Breast epithelium (tissue), 4 donors: ENCODE data around the gene MMP7. TPM values are rescaled to one million over a fixed set of nuclear protein-coding genes. Genes with fewer than 3 reads are reported as not detected.

Source experiments
- DNase-seq, 2 donors: peaks; one replicate each; pipeline ENCODE4 v3.0.0-alpha.2; 2019; ENCODE audit warnings: low spot score in 2 of 2
- H3K27ac ChIP-seq, 2 donors: fragments of 200-600 bp; sonication (generic) in 1 of 2; one replicate each; pipeline ENCODE4 v1.5.1; 2016 to 2019; ENCODE audit warnings: mild to moderate bottlenecking in 1 of 2
- H3K27me3 ChIP-seq, 2 donors: fragments of 200-600 bp; sonication (generic) in 1 of 2; one replicate each; pipeline versions ENCODE4 v1.5.1 to v1.6.0; 2017 to 2019; ENCODE audit warnings: control low read depth in 1 of 2, mild to moderate bottlenecking in 1 of 2
- H3K36me3 ChIP-seq: fragments of 200-600 bp; one replicate; pipeline ENCODE4 v1.5.1; 2019
- H3K4me1 ChIP-seq, 2 donors: fragments of 200-600 bp; sonication (generic); one replicate each; pipeline ENCODE4 v1.5.1; 2016 to 2019; ENCODE audit warnings: control low read depth in 1 of 2
- H3K4me3 ChIP-seq, 3 donors: fragments of 200-600 bp; sonication (generic); 1 replicate in 2 of 3; 2 replicates in 1 of 3; pipeline ENCODE4 v1.5.1; 2016 to 2019; ENCODE audit warnings: mild to moderate bottlenecking in 3 of 3, moderate library complexity in 2 of 3
- H3K9me3 ChIP-seq, 2 donors: fragments of 200-600 bp; sonication (generic) in 1 of 2; one replicate each; pipeline ENCODE4 v1.5.1; 2016 to 2019; ENCODE audit warnings: control low read depth in 1 of 2
- POLR2A ChIP-seq: fragments of 450-650 bp; IDR thresholded peaks from one replicate; pipeline ENCODE4 v1.6.1; 2016; ENCODE audit warnings: antibody characterized with exemption, mild to moderate bottlenecking, moderate library complexity
- POLR2AphosphoS5 ChIP-seq, 3 donors: sonication (generic); formaldehyde crosslinking; IDR thresholded peaks; one replicate each; pipeline ENCODE4 v1.6.1; 2017; ENCODE audit warnings: antibody characterized with exemption in 3 of 3
- intact Hi-C: fragments of 100-400 bp; cut with DNase I; formaldehyde crosslinking; loops from one replicate; pipeline ENCODE4 v1.15.1; 2023; ENCODE audit warnings: low total_unique reads
- total RNA-seq, 3 donors: library from RNA; depleted of rRNA; stranded (reverse); fragments of >200 nt; gene quantifications; one replicate each; pipeline ENCODE4 v1.1.0, GENCODE V29; 2016
- TF ChIP-seq, protein P1 (sequence below), 3 donors: fragments of 450-650 bp; IDR thresholded peaks; one replicate each; pipeline ENCODE4 v1.5.1; 2016 to 2017; ENCODE audit warnings: antibody characterized with exemption in 3 of 3, mild to moderate bottlenecking in 3 of 3, moderate library complexity in 3 of 3

The MMP7 gene
- total RNA-seq, 3 donors from 2014 or later: 2.1 to 1,213 (median 247) TPM

DNA sequence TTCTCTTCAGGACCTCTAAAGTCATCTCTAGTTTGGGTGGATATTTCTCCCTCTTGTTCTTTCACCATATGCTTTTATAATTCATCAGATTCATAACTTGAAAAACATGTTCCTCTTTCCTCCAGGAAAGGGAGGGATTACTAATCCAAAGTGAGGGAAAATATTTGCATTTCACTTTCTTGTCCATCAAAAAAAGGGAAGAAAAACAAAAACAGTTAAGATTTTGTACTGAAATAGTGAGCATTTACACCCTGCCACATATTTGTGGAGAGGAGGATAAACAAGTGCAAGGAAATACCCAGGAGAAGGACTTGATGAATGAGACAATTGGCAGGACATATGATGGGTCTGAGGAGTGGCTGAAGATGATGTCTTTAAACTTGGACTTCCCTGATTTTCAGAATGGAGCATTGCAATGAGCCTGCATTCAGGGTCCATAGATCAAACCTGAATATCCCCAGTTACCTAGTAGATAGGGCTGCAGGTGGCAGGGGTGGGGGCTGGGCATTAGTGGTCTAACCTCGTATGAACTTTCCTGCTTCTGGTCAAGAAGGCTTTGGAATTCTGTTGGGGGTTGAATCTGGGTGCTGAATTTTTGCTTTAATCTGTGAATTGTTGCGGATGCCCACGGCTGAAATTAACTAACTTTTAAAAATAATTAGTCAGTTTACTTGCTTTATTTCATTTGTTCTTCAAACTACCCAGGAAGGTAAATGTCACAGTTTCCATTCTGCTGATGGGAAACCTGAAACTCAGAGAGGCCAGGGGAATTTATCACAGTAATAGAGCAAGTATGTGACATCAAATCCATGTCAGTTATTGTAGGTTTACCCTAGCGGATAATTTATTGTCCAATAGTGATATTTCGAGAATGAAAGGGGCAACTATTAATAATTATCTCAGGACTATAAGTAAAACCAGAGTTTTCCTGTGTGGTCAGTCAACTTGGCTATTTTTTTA lies 41.1 kb downstream of the MMP7 start:
- H3K4me1 ChIP-seq: peaks cover 0 to 2% of the 10 kb centered on the region in 2 donors
- intact Hi-C loops: loop anchor here (10.0 kb wide), 1 partner anchor 1245 kb away; no protein-coding TSS in a partner anchor
- H3K4me3 ChIP-seq: no peak overlapping the region
- no peaks in the 10 kb centered on the region for H3K36me3 ChIP-seq
- no peak for TF ChIP-seq POLR2AphosphoS5 (IDR thresholded peaks at IDR 0.05)
- no peak for TF ChIP-seq POLR2A
- TF ChIP-seq, protein P1, sequence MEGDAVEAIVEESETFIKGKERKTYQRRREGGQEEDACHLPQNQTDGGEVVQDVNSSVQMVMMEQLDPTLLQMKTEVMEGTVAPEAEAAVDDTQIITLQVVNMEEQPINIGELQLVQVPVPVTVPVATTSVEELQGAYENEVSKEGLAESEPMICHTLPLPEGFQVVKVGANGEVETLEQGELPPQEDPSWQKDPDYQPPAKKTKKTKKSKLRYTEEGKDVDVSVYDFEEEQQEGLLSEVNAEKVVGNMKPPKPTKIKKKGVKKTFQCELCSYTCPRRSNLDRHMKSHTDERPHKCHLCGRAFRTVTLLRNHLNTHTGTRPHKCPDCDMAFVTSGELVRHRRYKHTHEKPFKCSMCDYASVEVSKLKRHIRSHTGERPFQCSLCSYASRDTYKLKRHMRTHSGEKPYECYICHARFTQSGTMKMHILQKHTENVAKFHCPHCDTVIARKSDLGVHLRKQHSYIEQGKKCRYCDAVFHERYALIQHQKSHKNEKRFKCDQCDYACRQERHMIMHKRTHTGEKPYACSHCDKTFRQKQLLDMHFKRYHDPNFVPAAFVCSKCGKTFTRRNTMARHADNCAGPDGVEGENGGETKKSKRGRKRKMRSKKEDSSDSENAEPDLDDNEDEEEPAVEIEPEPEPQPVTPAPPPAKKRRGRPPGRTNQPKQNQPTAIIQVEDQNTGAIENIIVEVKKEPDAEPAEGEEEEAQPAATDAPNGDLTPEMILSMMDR (IDR thresholded peaks at IDR 0.05): no peak
- no peak for DNase-seq
- no peaks in the 10 kb centered on the region for H3K9me3 ChIP-seq
- H3K27ac ChIP-seq: no peak overlapping the region
- H3K27me3 ChIP-seq: no peaks in the 10 kb centered on the region

DNA sequence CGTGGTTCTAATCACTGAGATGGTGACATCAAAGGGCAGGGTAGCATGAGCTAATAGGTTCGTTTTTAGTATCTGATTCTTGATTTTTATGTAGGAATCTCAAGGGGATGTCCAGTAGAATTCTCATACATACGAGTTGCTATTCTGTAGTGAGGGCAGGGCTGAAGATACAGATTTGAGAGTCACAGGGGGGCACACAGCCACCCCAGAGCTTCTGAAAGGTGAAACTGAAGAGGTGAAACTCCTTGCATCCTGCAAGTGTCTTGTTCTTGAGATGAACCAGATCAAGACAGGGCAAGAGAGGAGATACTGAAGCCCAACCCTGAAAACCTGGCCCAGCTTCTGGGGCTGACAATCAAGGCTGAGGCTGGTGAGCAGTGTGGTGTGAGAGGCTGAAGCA lies 42.3 kb downstream of the MMP7 start:
- DNase-seq: no peak
- Histone ChIP-seq H3K36me3 (no peaks in the 10 kb centered on the region), H3K27me3 (no peaks in the 10 kb centered on the region), H3K9me3 (no peaks in the 10 kb centered on the region), H3K27ac (no peak overlapping the region), H3K4me1 (no peaks in the 10 kb centered on the region), H3K4me3 (no peak overlapping the region)
- intact Hi-C loops: no loop called here
- no peak for TF ChIP-seq POLR2A
- TF ChIP-seq, protein P1 (IDR thresholded peaks at IDR 0.05): no peak
- no peak for TF ChIP-seq POLR2AphosphoS5 (IDR thresholded peaks at IDR 0.05)

DNA sequence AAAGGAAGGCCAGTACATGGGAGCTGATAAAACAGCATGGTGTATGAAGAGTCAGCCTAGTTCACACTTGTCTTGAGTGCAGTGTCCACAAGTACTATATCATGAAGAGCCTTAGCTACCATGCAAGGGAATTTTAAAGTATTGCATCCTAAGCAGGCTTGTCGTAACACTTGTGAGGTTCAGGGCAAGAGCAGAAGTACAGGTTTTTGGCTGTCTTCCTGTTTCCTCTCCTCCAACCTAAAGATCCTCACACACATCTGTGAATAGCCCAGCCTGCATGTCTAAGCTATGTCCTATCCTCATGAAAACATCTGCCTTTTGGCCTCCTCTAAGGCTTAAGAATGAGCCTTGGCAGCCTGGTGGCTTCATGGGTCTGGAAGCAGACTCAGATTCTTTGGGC lies 43.3 kb downstream of the MMP7 start:
- Histone ChIP-seq H3K36me3 (no peaks in the 10 kb centered on the region), H3K4me1 (no peaks in the 10 kb centered on the region), H3K9me3 (no peaks in the 10 kb centered on the region), H3K27ac (no peak overlapping the region), H3K27me3 (no peaks in the 10 kb centered on the region), H3K4me3 (no peak overlapping the region)
- DNase-seq: no peak
- intact Hi-C loops: no loop called here
- TF ChIP-seq POLR2A: no peak
- TF ChIP-seq, protein P1 (IDR thresholded peaks at IDR 0.05): no peak
- no peak for TF ChIP-seq POLR2AphosphoS5 (IDR thresholded peaks at IDR 0.05)

DNA sequence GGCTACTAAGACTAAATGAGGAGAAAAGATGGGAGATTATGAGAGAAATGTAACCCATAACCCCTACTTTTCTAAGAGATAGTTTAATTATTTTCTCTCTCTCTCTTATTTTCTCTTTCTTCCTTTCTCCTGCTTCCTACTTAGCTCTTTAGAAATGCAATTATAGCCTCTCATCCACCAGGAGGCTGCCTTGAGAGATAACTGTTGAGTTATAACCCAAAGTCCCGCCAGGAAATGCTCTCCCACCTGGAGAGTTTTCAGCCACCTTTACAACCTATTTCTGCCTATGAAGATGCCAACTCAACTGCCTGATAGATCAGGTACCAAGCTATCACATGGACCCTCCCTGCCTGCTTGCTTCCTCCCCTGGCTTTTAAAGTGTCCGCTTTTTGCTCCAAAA lies 44.0 kb downstream of the MMP7 start:
- H3K4me3 ChIP-seq: no peak overlapping the region
- H3K27me3 ChIP-seq: no peaks in the 10 kb centered on the region
- H3K27ac ChIP-seq: no peak overlapping the region
- no peak for DNase-seq
- no peaks in the 10 kb centered on the region for H3K4me1 ChIP-seq
- H3K36me3 ChIP-seq: no peaks in the 10 kb centered on the region
- TF ChIP-seq, protein P1 (IDR thresholded peaks at IDR 0.05): no peak
- TF ChIP-seq POLR2AphosphoS5 (IDR thresholded peaks at IDR 0.05) (no peak), POLR2A (no peak)
- intact Hi-C loops: no loop called here
- no peaks in the 10 kb centered on the region for H3K9me3 ChIP-seq

DNA sequence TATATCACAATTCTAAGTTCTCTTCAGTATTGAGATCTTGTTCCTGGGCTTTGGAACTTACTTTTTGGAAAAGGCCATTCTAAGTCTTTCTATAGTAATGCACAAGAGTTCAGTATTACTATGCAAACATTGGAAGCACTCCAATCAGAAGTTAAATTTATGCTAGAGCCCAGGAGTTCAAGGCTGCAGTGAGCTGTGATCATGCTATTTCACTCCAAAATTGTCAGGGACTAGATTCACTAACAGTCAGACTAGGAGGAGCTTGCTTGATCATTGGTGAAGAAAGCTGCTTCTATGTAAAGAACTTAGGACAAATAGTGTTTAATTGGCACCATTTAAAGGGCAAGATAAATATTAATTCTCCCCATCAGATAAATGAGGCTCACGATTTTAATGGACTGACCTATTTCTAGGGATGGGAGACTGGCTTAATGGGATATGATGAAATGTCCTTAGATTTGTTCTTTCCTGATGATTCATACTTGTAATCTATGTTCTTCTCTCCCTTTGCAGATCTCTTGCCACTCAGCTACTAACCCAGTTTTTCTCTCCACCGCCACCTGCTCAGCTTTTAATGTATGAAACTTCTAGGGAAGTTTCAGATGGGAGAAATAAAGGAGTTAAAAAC lies 45.3 kb downstream of the MMP7 start:
- no peaks in the 10 kb centered on the region for H3K9me3 ChIP-seq
- no peak for DNase-seq
- no peaks in the 10 kb centered on the region for H3K27me3 ChIP-seq
- no peak overlapping the region for H3K4me3 ChIP-seq
- intact Hi-C loops: no loop called here
- TF ChIP-seq POLR2A: no peak
- no peak for TF ChIP-seq POLR2AphosphoS5 (IDR thresholded peaks at IDR 0.05)
- TF ChIP-seq, protein P1 (IDR thresholded peaks at IDR 0.05): no peak
- H3K4me1 ChIP-seq: no peaks in the 10 kb centered on the region
- no peak overlapping the region for H3K27ac ChIP-seq
- H3K36me3 ChIP-seq: no peaks in the 10 kb centered on the region
